Cardiac muscle cell (in vitro differentiated cells and primary cell): ENCODE measurements around the gene SENP8. TPM values are rescaled to one million over a fixed set of nuclear protein-coding genes. Genes with fewer than 3 reads are reported as not detected.

Experiments
- DNase-seq, 2 donors: peaks; one replicate each; pipeline versions ENCODE4 v3.0.0 to v3.0.0-alpha.2; 2010 to 2017; ENCODE audit warnings: low read depth in 1 of 2, low spot score in 1 of 2
- H3K27ac ChIP-seq: fragments of 200-600 bp; sonication (generic); 2 replicates; pipeline ENCODE4 v1.5.1; 2016
- H3K27me3 ChIP-seq: fragments of 200-600 bp; sonication (generic); 2 replicates; pipeline ENCODE4 v1.6.0; 2016; ENCODE audit warnings: control low read depth
- H3K36me3 ChIP-seq: fragments of 200-600 bp; sonication (generic); 2 replicates; pipeline ENCODE4 v1.5.1; 2016; ENCODE audit warnings: control low read depth
- H3K4me1 ChIP-seq: fragments of 200-600 bp; sonication (generic); 2 replicates; pipeline ENCODE4 v1.8.1; 2017; ENCODE audit warnings: low read depth, mild to moderate bottlenecking, mixed run types
- H3K4me3 ChIP-seq: fragments of 200-600 bp; sonication (generic); 2 replicates; pipeline ENCODE4 v1.5.1; 2016; ENCODE audit warnings: mild to moderate bottlenecking
- H3K9me3 ChIP-seq: fragments of 200-600 bp; sonication (generic); 2 replicates; pipeline ENCODE4 v1.5.1; 2017; ENCODE audit warnings: low read depth, mild to moderate bottlenecking, control low read depth
- CTCF ChIP-seq: IDR thresholded peaks from 2 replicates; pipeline ENCODE4 v1.5.1; 2012; ENCODE audit warnings: low read depth, mild to moderate bottlenecking, low read length
- polyA plus RNA-seq: library from polyadenylated mRNA; unstranded; fragments of >200 nt; fragmentation: Nextera tagmentation; extraction: Ambion mirVana; gene quantifications from 2 replicates; pipeline ENCODE4 v1.2.1, GENCODE V29; 2016
- total RNA-seq: library from RNA; depleted of rRNA; stranded (reverse); fragments of >200 nt; gene quantifications from 2 replicates; pipeline ENCODE4 v1.2.3, GENCODE V29; 2016

SENP8 gene
- total and polyA plus RNA-seq, 2 experiments from 2014 or later, result 4.6 to 11.0 TPM

DNA sequence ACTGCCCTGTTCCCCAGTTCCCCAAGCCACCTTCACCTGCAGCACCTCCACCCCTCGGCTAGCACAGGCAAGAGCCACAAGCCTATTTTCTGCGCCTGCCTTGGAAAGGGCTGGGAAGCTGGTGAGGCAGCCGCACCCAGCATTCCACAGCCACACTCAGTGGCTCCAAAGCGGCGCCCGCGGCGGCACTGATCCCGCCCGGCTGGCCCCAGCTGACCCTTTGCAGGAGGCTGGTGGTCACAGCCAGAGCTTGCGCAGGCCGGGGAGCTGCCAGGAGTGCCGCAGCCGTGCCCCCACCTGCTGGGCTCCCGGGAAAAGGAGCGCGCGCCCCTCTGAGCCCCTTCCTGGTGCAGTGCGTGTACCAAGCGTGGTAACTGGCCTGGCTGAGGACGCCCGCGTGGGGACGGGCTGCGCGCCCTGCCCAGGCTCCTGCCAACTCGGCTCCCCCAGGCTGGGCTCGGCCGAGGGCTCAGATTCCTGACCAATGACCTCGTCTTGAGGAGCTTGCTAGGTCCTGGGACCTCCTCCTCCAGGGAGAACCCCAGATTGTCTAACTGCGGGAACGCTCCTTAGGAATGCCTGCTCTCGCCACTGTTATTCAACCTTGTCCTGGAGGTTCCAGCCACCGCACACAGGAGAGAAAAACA lies 66.1 kb downstream of the SENP8 start:
- H3K27me3 ChIP-seq, result peaks cover 27% of the 10 kb centered on the region
- no peaks in the 10 kb centered on the region for H3K36me3 ChIP-seq
- TF ChIP-seq CTCF, result no peak
- H3K9me3 ChIP-seq, result no peaks in the 10 kb centered on the region
- peak; percentile 39 to 76 for DNase-seq
- no peak overlapping the region for H3K27ac ChIP-seq
- H3K4me1 ChIP-seq, result no peaks in the 10 kb centered on the region
- H3K4me3 ChIP-seq, result no peak overlapping the region

GRCh38 chr15:72189250-72189902 lies 71.2 kb downstream of the SENP8 start:
- Histone ChIP-seq H3K27me3 (peaks cover 13% of the 10 kb centered on the region), H3K36me3 (no peaks in the 10 kb centered on the region), H3K27ac (no peak overlapping the region), H3K9me3 (no peaks in the 10 kb centered on the region), H3K4me1 (peaks cover 3% of the 10 kb centered on the region), H3K4me3 (no peak overlapping the region)
- no peak for DNase-seq
- no peak for TF ChIP-seq CTCF

DNA sequence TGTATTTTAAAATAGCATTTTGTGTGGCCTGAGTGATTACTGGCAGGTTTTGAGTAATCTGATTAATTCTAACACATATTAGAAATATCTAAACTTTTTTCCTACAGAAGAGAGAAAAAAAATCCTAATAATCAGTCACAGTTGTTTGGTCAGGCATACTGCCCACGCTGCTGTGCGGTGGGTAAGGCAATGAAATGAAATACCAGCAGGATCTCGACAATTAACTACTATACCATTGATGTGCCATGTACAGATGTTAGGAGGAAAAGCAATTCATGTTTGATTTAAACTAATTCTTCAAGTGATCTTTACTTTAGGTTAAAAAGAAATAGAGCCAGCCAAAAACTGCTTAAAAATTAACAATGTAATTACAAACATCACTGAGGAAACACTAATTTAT lies 74.2 kb downstream of the SENP8 start:
- TF ChIP-seq CTCF, result no peak
- DNase-seq, result no peak
- peaks cover 3% of the 10 kb centered on the region for H3K4me1 ChIP-seq
- no peaks in the 10 kb centered on the region for H3K36me3 ChIP-seq
- no peaks in the 10 kb centered on the region for H3K9me3 ChIP-seq
- H3K4me3 ChIP-seq, result no peak overlapping the region
- H3K27me3 ChIP-seq, result peaks cover 30% of the 10 kb centered on the region
- H3K27ac ChIP-seq, result no peak overlapping the region

Other genes with a start within 250 kb of the SENP8 start
- gene MYO9A, start 253 bp upstream of the SENP8 start, total RNA-seq, result 20.3 and 32.0 TPM in 2 replicates
- 22.8 and 25.4 TPM in 2 replicates for gene MYO9A, start 253 bp upstream of the SENP8 start, polyA plus RNA-seq
- gene GRAMD2A, start 79.4 kb downstream of the SENP8 start, total RNA-seq, result 0.24 and 0.67 TPM in 2 replicates
- not detected in 2 replicates for gene GRAMD2A, start 79.4 kb downstream of the SENP8 start, polyA plus RNA-seq
- gene PKM, start 112.8 kb downstream of the SENP8 start, total RNA-seq, result 1,894 and 2,333 TPM in 2 replicates
- 2,112 and 2,578 TPM in 2 replicates for gene PKM, start 112.8 kb downstream of the SENP8 start, polyA plus RNA-seq
- 41.5 and 41.9 TPM in 2 replicates for gene PARP6, start 154.2 kb downstream of the SENP8 start, total RNA-seq
- 65.1 and 72.8 TPM in 2 replicates for gene PARP6, start 154.2 kb downstream of the SENP8 start, polyA plus RNA-seq
- gene CELF6, start 201.8 kb downstream of the SENP8 start, total RNA-seq, result 1.3 and 2.5 TPM in 2 replicates
- 0.76 and 0.77 TPM in 2 replicates for gene CELF6, start 201.8 kb downstream of the SENP8 start, polyA plus RNA-seq